GM12801 (cell line): Measurements from ENCODE around the gene MALRD1.

Experiments used
- TF ChIP-seq, protein P1 (sequence below): IDR thresholded peaks from one replicate; pipeline ENCODE4 v1.5.1; 2011; ENCODE audit warnings: control low read depth; ENCODE audit not compliant: insufficient read length; ENCODE audit errors: extremely low read depth

MALRD1 gene

DNA sequence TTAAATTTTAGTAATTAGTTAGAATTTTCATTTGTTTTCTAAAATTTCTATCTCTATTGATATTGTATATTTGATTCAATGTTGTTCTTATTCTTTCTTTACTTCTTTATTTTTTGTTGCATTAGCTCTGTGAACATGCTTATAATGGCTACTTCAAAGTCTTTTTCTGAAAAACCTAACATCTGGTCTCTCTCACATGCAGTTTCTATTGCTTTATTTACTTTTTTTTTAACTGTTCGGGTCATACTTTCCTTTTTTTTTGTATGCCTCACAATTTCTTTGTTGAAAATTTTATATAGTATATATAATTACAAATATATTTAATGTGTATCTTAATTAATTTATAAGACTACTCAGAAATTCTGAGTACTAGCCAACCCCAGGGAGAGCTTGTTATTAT, 715.5 kb downstream of the MALRD1 start:
- TF ChIP-seq, protein P1, sequence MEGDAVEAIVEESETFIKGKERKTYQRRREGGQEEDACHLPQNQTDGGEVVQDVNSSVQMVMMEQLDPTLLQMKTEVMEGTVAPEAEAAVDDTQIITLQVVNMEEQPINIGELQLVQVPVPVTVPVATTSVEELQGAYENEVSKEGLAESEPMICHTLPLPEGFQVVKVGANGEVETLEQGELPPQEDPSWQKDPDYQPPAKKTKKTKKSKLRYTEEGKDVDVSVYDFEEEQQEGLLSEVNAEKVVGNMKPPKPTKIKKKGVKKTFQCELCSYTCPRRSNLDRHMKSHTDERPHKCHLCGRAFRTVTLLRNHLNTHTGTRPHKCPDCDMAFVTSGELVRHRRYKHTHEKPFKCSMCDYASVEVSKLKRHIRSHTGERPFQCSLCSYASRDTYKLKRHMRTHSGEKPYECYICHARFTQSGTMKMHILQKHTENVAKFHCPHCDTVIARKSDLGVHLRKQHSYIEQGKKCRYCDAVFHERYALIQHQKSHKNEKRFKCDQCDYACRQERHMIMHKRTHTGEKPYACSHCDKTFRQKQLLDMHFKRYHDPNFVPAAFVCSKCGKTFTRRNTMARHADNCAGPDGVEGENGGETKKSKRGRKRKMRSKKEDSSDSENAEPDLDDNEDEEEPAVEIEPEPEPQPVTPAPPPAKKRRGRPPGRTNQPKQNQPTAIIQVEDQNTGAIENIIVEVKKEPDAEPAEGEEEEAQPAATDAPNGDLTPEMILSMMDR = no peak

DNA sequence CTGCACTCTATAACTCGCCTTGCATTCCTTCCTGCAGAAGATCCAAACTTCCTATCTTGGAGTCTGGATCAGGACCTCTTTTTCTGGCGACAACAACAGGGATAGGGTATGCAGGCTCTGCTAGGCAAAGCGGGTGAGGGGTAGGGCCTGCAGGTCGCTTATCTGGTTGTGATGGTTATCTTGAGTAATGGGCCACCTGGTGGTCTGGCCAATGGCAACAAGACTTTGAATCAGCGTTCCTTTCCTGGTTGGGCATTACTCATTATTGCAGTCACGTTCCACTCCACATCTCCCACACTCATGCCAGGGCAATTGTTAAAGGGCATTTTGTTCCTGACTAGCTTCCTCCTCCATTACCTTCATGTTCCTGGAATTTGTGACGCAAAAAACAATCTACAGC, 719.3 kb downstream of the MALRD1 start:
- TF ChIP-seq, protein P1 = no peak

DNA sequence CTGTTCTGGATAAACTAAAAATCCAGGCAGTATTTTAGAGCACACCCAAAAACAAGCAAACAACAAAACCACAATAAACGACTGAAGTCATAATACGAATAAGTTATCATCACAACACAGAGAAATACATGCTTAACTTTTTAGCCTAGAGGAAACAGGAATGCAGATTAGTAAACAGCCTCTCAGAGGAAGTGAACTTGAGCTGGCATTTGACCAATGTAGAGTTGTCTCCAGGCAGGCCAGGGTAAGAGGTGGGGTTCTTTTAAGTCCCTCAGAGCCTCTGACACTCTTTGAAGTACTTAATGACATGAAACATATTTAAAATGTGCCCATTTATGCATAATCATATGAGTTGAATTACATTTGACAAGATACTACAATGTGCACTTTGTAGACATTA, 724.4 kb downstream of the MALRD1 start:
- TF ChIP-seq, protein P1 = no peak

DNA sequence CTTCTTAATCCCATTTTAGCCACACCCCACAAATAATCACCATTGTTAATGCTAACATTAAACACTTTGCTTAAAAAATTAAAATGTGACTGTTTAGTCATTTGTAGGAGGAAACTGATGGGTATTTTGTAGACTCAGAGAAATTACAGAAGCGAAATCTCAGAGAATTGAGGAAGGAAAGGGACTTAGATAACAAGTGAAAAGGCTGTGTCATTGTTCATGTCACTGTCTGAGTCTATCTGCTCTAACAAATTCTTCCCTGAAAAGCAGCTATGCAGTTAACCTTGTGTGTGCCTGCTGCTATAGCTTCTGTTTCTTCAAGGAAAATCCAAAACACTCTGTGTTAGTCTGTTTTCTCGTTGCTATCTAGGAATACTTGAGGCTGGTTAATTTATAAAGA, 726.7 kb downstream of the MALRD1 start:
- TF ChIP-seq, protein P1 = no peak

DNA sequence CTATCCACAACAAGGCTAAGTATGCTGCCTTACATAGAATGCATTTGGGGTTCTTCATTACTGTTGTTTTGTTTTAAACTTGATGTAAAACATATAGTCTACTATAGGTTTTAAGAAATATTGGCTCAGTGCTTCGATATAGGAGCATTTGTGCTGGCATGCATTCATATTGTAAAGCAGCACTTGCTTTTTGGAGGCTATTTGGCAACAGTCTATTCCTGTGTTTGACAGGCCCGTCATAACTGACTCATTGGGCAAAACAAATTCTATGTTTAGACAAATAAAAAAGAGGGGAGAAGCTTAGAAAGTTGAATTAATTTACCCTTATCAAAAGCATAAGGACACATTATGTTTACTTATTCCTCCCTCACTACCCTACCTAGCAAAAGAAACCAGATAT, 729.2 kb downstream of the MALRD1 start:
- TF ChIP-seq, protein P1 = no peak

DNA sequence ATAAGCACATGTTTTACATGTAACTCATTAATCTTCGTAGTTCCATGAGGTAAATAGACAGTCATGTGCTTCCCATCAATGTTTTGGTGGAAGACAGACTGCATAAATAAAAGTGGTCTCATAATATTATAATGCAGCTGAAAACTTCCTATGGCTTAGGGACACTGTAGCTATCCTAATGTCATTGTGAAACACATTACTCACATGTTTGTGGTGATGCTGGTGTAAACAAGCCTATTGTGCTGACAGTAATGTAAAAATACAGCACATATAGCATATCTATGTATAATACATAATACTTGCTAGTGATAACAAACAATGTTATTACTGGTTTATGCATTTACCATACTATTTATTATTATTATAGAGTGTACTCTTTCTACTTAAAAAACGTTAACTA, 730.4 kb downstream of the MALRD1 start:
- TF ChIP-seq, protein P1 = no peak

DNA sequence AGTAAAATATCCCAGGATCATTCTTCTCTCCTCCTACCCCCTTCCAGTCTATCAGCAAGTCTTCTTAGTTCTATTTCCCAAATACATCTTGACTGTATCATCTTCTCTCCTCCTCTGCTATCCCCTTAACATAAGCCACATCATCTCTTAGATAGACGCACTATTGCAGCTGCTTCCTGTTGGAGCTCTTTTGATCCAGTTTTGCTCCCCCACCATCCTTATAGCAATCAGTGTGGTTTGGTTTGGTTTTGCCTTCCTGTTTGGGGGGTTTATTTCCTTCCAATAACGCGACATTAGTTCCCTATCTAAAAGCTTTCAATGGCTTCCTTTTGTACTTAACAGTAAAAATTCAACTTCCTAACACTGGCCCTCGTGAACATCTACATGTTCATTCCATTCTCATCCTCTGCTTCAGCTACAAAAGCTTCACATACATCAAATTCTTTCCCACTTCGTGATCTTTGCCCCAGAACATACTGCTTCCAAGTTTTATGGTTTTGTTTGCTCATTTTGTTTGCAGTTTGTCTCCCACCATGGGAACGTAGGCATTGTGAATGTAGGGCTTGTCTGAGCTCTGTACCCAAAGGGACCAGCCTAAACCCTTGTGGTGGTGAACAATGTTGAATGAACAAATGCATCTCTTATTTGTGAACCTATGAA, 734.0 kb downstream of the MALRD1 start:
- TF ChIP-seq, protein P1 = no peak
